MG63 (cell line): ENCODE results near the gene ABCA13. TPM values are rescaled to one million over a fixed set of nuclear protein-coding genes. Genes with fewer than 3 reads are reported as not detected.
A peak's percentile ranks its signal among the peaks of the same experiment; 100 is the strongest.

ENCODE experiments used
- DNase-seq: peaks from one replicate; pipeline ENCODE4 v3.0.0-alpha.2; 2020
- H3K27me3 ChIP-seq: fragments of 250-450 bp; sonication (Bioruptor Pico); 2 replicates; pipeline ENCODE4 v1.5.1; 2020; ENCODE audit warnings: mild to moderate bottlenecking, moderate library complexity
- H3K36me3 ChIP-seq: fragments of 250-450 bp; sonication (Bioruptor Pico); 2 replicates; pipeline ENCODE4 v1.5.1; 2020; ENCODE audit warnings: mild to moderate bottlenecking, moderate library complexity
- H3K4me3 ChIP-seq: fragments of 250-450 bp; sonication (Bioruptor Pico); 2 replicates; pipeline ENCODE4 v1.5.1; 2020; ENCODE audit warnings: mild to moderate bottlenecking, moderate library complexity
- H3K9me3 ChIP-seq: fragments of 250-450 bp; sonication (Bioruptor Pico); 2 replicates; pipeline ENCODE4 v1.5.1; 2020; ENCODE audit warnings: mild to moderate bottlenecking, moderate library complexity
- total RNA-seq: library from RNA; depleted of rRNA; stranded (reverse); fragments of >200 nt; shearing (Covaris generic); gene quantifications from 2 replicates; pipeline ENCODE4 v1.2.3, GENCODE V29; 2014; ENCODE audit warnings: low replicate concordance

ABCA13 gene
- total RNA-seq, 1 experiment from 2014 or later = not detected

- Histone ChIP-seq H3K4me3 (no peak overlapping the region), H3K27me3 (no peaks in the 10 kb centered on the region), H3K9me3 (no peaks in the 10 kb centered on the region; the same call in 1 of the 2 replicates), H3K36me3 (no peaks in the 10 kb centered on the region)
- no peak for DNase-seq
These were observed 129.0 kb downstream of the ABCA13 start for GRCh38 chr7:48300301-48300700.

DNA sequence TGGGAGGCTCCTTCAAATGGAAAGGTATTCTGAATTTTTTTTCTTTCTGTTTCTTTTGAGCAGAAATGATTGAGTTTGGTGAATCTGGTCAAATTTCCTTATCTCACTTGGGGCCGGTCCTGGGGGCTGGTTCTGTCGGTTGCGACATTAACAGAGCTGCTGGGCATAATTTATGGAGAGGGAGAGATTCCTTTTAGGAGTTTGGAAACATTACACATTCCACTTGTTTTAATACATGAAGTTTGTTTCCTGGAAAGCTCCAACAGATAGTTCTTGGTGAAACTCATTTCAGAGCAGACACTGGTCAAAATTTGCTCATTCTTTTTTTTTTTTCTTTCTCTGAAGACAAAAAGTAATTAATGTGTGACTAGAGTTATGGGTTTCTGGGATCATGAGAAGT lies 129.9 kb downstream of the ABCA13 start:
- no peak for DNase-seq

DNA sequence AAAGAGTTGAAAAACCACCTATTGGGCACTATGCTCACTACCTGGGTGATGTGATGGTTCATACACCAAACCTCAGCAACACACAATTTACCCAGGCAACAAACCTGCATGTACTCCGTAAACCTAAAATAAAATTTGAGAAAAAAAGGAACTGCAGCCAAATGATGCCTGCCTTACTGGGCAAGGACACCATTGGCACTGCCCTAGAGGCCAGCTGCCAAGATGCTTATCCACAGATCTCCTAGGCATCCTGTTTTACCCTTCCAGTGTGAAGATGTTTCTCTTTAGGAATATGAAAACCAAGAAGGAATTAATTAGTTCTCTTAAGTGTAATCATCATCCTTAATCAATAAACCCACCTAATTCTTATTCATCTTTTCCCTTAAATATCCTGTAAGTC lies 133.4 kb downstream of the ABCA13 start:
- DNase-seq = peak; percentile 54
- no peaks in the 10 kb centered on the region for H3K27me3 ChIP-seq
- no peak overlapping the region for H3K4me3 ChIP-seq
- no peaks in the 10 kb centered on the region for H3K36me3 ChIP-seq
- no peaks in the 10 kb centered on the region; the same call in 1 of the 2 replicates for H3K9me3 ChIP-seq

More for the DNA sequence above, 129.9 kb downstream of the ABCA13 start:
- H3K36me3 ChIP-seq = no peaks in the 10 kb centered on the region
- H3K27me3 ChIP-seq = no peaks in the 10 kb centered on the region
- H3K4me3 ChIP-seq = no peak overlapping the region
- no peaks in the 10 kb centered on the region; the same call in 1 of the 2 replicates for H3K9me3 ChIP-seq

GRCh38 chr7:48305661-48306060 lies 134.4 kb downstream of the ABCA13 start:
- H3K4me3 ChIP-seq = no peak overlapping the region
- no peaks in the 10 kb centered on the region for H3K36me3 ChIP-seq
- peak; percentile 71 for DNase-seq
- no peaks in the 10 kb centered on the region; the same call in 1 of the 2 replicates for H3K9me3 ChIP-seq
- no peaks in the 10 kb centered on the region for H3K27me3 ChIP-seq

GRCh38 chr7:48307041-48307714 lies 135.9 kb downstream of the ABCA13 start:
- peak; percentile 23 for DNase-seq
- H3K4me3 ChIP-seq = no peak overlapping the region
- H3K9me3 ChIP-seq = no peaks in the 10 kb centered on the region; the same call in 1 of the 2 replicates
- no peaks in the 10 kb centered on the region for H3K36me3 ChIP-seq
- H3K27me3 ChIP-seq = no peaks in the 10 kb centered on the region

- no peak for DNase-seq
- no peaks in the 10 kb centered on the region for H3K36me3 ChIP-seq
- no peaks in the 10 kb centered on the region for H3K27me3 ChIP-seq
- H3K9me3 ChIP-seq = no peaks in the 10 kb centered on the region
- no peak overlapping the region for H3K4me3 ChIP-seq
These were observed 138.5 kb downstream of the ABCA13 start for GRCh38 chr7:48309720-48310119.

GRCh38 chr7:48311464-48312100 lies 140.3 kb downstream of the ABCA13 start:
- no peaks in the 10 kb centered on the region for H3K27me3 ChIP-seq
- DNase-seq = no peak
- no peaks in the 10 kb centered on the region for H3K9me3 ChIP-seq
- H3K4me3 ChIP-seq = no peak overlapping the region
- no peaks in the 10 kb centered on the region for H3K36me3 ChIP-seq

DNA sequence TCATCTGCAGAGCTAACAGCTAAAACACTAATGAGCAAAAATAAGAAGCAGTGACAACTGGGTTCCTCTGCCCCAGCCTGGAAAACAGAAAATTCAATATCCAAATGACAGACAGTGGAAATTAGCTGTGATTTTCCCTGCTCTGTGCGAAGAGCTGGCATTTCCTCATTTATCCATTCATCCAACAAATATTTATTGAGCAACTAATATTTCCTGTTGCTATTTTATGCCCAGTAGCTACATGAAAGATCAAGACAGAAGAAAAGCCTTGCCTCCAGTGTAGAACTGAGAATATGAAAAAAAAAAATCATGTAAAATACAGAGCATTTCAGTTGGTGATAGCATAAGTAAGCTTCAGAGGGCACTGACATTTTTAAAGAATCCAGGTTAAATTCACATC lies 140.9 kb downstream of the ABCA13 start:
- H3K36me3 ChIP-seq = no peaks in the 10 kb centered on the region
- no peak for DNase-seq
- H3K9me3 ChIP-seq = no peaks in the 10 kb centered on the region
- H3K4me3 ChIP-seq = no peak overlapping the region
- H3K27me3 ChIP-seq = no peaks in the 10 kb centered on the region

- Histone ChIP-seq H3K27me3 (no peaks in the 10 kb centered on the region), H3K36me3 (no peaks in the 10 kb centered on the region), H3K4me3 (no peak overlapping the region), H3K9me3 (no peaks in the 10 kb centered on the region)
- DNase-seq = no peak
These were observed 145.5 kb downstream of the ABCA13 start for GRCh38 chr7:48316768-48317167.

GRCh38 chr7:48317360-48317759 lies 146.1 kb downstream of the ABCA13 start:
- Histone ChIP-seq H3K27me3 (no peaks in the 10 kb centered on the region), H3K4me3 (no peak overlapping the region), H3K36me3 (no peaks in the 10 kb centered on the region), H3K9me3 (no peaks in the 10 kb centered on the region)
- no peak for DNase-seq

DNA sequence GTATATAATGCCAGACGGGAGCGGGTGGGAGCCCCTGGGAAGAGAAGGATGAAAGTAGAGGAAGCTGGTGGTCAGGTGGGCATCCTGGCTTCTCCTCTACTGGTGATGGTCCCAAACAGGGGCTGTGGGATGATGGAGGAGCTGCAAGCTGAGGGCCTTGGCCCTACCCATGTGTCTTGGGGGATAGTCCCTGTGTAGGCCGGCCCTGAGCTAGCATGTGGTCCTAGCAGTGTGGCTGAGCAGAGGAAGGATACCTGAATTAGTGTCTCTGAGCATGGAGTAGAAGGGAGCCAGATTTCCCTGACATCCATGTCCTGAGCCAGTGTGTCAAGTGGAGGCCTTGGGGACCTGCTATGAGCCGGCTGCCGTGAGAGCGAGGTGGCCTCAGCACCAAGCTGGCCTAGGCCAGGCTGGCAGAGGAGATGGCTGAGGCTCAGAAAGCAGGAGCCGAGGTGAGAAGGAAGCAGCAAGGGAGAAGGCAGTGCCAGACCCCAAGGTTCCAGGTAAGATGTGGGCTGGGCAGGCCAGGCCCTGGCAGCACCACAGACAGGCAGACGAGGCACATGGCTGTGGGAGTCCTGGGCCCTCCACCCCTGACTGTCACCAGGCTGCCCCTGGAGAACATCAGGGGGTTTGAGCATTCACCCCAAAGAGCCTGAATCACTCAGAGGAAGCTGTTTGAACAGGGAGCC lies 150.2 kb downstream of the ABCA13 start:
- H3K9me3 ChIP-seq = 0 out of 2 replicates have a peak, but pooled peaks cover 3% of the 10 kb centered on the region
- DNase-seq = no peak
- no peaks in the 10 kb centered on the region for H3K36me3 ChIP-seq
- no peaks in the 10 kb centered on the region for H3K27me3 ChIP-seq
- no peak overlapping the region for H3K4me3 ChIP-seq

DNA sequence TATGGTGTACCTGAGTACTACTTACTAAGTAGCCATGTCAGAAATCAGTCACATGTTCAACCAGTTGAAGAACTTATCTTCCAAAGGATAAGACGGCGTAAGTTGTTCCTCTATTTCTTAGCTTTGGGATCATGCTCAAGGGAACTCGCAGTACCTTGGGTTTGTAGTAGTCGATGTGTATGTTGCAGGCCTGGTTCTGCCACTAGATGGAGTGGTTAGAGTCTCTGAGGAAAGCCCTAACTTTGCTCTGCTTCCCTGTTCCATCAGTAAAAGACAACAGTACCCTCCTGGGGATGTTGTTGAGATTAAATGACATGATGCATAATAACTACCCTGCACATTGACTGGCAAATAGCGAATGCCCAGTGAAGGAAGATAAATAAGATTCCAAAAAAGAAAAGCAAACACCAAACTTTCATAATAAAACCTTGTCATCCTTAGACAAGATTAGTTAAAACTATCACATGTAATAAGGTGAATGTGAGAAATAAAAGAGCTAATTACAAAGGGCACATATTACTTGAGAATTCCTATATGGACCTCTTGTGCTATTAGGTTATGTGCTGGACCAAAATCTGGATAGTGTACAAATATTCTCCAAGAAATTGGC lies 165.9 kb downstream of the ABCA13 start:
- H3K4me3 ChIP-seq = no peak overlapping the region
- no peaks in the 10 kb centered on the region for H3K27me3 ChIP-seq
- no peak for DNase-seq
- H3K9me3 ChIP-seq = no peaks in the 10 kb centered on the region
- H3K36me3 ChIP-seq = no peaks in the 10 kb centered on the region

GRCh38 chr7:48337781-48338180 lies 166.5 kb downstream of the ABCA13 start:
- Histone ChIP-seq H3K9me3 (no peaks in the 10 kb centered on the region), H3K27me3 (no peaks in the 10 kb centered on the region), H3K36me3 (no peaks in the 10 kb centered on the region), H3K4me3 (no peak overlapping the region)
- no peak for DNase-seq

DNA sequence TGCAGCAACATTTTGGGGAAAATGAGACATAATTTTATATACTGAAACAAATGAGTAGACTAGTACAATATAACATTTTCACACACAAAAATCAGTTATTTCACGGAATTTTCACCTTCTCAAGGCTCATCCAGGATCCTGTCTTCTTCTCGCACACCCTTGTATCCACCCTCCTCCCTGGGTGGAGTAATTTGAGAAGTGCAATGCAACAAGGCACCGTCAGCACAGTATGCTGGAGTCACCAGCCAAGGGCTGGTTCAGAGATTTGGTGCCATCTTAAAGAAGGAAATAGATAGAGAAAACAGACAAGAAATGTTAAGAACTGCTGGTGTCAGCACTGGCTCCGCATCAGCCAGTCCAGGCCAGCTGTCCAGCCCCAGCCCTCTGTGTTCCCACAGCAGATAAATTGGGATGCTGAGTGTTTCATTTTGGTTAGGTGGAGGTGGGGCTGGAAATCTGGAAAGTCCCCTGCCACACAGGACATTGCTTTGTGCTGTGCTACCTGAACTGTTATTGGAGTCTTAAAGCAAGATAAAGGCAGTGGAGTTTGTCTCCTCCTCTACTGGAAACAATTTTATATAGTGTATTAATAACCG lies 176.1 kb downstream of the ABCA13 start:
- Histone ChIP-seq H3K4me3 (no peak overlapping the region), H3K36me3 (no peaks in the 10 kb centered on the region), H3K27me3 (no peaks in the 10 kb centered on the region), H3K9me3 (no peaks in the 10 kb centered on the region)
- no peak for DNase-seq

DNA sequence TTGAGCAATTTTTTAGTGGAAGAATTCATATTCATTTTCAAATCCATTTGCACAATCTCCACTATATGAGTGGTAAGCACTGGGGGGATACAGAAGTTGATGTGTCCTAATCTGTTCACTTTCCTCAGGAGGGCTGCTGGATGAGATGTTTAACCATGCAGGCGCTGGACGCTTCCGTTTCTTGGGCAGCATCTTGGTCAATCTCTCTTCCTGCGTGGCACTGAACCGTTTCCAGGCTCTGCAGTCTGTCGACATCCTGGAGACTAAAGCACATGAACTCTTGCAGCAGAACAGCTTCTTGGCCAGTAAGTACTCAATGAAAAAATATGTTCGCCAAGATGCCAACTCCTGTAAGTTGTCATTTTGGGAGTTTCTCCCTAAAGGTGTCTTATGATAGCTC lies 179.3 kb downstream of the ABCA13 start:
- H3K36me3 ChIP-seq = no peaks in the 10 kb centered on the region
- no peak overlapping the region for H3K4me3 ChIP-seq
- H3K27me3 ChIP-seq = no peaks in the 10 kb centered on the region
- no peaks in the 10 kb centered on the region for H3K9me3 ChIP-seq
- DNase-seq = no peak

GRCh38 chr7:48351900-48352299 lies 180.6 kb downstream of the ABCA13 start:
- no peaks in the 10 kb centered on the region for H3K36me3 ChIP-seq
- no peak overlapping the region for H3K4me3 ChIP-seq
- DNase-seq = no peak
- H3K9me3 ChIP-seq = no peaks in the 10 kb centered on the region
- no peaks in the 10 kb centered on the region for H3K27me3 ChIP-seq

- DNase-seq = no peak
- Histone ChIP-seq H3K9me3 (no peaks in the 10 kb centered on the region), H3K27me3 (no peaks in the 10 kb centered on the region), H3K36me3 (no peaks in the 10 kb centered on the region), H3K4me3 (no peak overlapping the region)
These were observed 184.1 kb downstream of the ABCA13 start for GRCh38 chr7:48355346-48355745.
